ENCODE data around the gene CTR9. TPM values are rescaled to one million over a fixed set of nuclear protein-coding genes. Genes with fewer than 3 reads are reported as not detected.

Gene CTR9
- total RNA-seq, 2 donors from 2014 or later = 15.0 to 20.1 TPM

GRCh38 chr11:10771457-10771856 is 20.4 kb downstream of the CTR9 start:
- Histone ChIP-seq H3K27me3 (replicated peaks; ENCODE audit: insufficient read depth) (no peaks in the 10 kb centered on the region), H3K36me3 (peaks cover 52% of the 10 kb centered on the region), H3K4me1 (ENCODE audit: control insufficient read depth in 1 of 2, low read depth in 2 of 2) (no peaks in the 10 kb centered on the region), H3K9me3 (no peaks in the 10 kb centered on the region), H3K4me3 (no peak overlapping the region), H3K27ac (no peak overlapping the region)
- DNase-seq (ENCODE audit: low spot score) (no peak), ATAC-seq (ENCODE audit: insufficient number of reproducible peaks, low FRiP score, low read depth) (no peak)
- TF ChIP-seq, protein P1, sequence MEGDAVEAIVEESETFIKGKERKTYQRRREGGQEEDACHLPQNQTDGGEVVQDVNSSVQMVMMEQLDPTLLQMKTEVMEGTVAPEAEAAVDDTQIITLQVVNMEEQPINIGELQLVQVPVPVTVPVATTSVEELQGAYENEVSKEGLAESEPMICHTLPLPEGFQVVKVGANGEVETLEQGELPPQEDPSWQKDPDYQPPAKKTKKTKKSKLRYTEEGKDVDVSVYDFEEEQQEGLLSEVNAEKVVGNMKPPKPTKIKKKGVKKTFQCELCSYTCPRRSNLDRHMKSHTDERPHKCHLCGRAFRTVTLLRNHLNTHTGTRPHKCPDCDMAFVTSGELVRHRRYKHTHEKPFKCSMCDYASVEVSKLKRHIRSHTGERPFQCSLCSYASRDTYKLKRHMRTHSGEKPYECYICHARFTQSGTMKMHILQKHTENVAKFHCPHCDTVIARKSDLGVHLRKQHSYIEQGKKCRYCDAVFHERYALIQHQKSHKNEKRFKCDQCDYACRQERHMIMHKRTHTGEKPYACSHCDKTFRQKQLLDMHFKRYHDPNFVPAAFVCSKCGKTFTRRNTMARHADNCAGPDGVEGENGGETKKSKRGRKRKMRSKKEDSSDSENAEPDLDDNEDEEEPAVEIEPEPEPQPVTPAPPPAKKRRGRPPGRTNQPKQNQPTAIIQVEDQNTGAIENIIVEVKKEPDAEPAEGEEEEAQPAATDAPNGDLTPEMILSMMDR (IDR thresholded peaks at IDR 0.05) = no peak

GRCh38 chr11:10774811-10775210 is 23.8 kb downstream of the CTR9 start:
- DNase-seq (ENCODE audit: low spot score) (no peak), ATAC-seq (ENCODE audit: insufficient number of reproducible peaks, low FRiP score, low read depth) (no peak)
- peaks cover 61% of the 10 kb centered on the region for H3K36me3 ChIP-seq
- no peak overlapping the region for H3K4me3 ChIP-seq
- no peaks in the 10 kb centered on the region for H3K27me3 ChIP-seq (replicated peaks; ENCODE audit: insufficient read depth)
- no peaks in the 10 kb centered on the region for H3K4me1 ChIP-seq (ENCODE audit: control insufficient read depth in 1 of 2, low read depth in 2 of 2)
- H3K9me3 ChIP-seq = no peaks in the 10 kb centered on the region
- TF ChIP-seq, protein P1 (IDR thresholded peaks at IDR 0.05) = no peak
- H3K27ac ChIP-seq = no peak overlapping the region

- ATAC-seq (ENCODE audit: insufficient number of reproducible peaks, low FRiP score, low read depth) = no peak
- H3K9me3 ChIP-seq = no peaks in the 10 kb centered on the region
- TF ChIP-seq, protein P1 (IDR thresholded peaks at IDR 0.05) = no peak
- H3K36me3 ChIP-seq = peaks cover 43% of the 10 kb centered on the region
- no peak overlapping the region for H3K27ac ChIP-seq
- no peaks in the 10 kb centered on the region for H3K27me3 ChIP-seq (replicated peaks; ENCODE audit: insufficient read depth)
- DNase-seq (ENCODE audit: low spot score) = no peak
- H3K4me3 ChIP-seq = no peak overlapping the region
- no peaks in the 10 kb centered on the region for H3K4me1 ChIP-seq (ENCODE audit: control insufficient read depth in 1 of 2, low read depth in 2 of 2)
These were observed 26.3 kb downstream of the CTR9 start for GRCh38 chr11:10777393-10777793.

GRCh38 chr11:10777806-10778205 is 26.8 kb downstream of the CTR9 start:
- TF ChIP-seq, protein P1 (IDR thresholded peaks at IDR 0.05) = no peak
- H3K4me3 ChIP-seq = no peak overlapping the region
- H3K9me3 ChIP-seq = no peaks in the 10 kb centered on the region
- no peak overlapping the region for H3K27ac ChIP-seq
- DNase-seq (ENCODE audit: low spot score) (no peak), ATAC-seq (ENCODE audit: insufficient number of reproducible peaks, low FRiP score, low read depth) (no peak)
- H3K4me1 ChIP-seq (ENCODE audit: control insufficient read depth in 1 of 2, low read depth in 2 of 2) = no peaks in the 10 kb centered on the region
- H3K27me3 ChIP-seq (replicated peaks; ENCODE audit: insufficient read depth) = no peaks in the 10 kb centered on the region
- H3K36me3 ChIP-seq = peaks cover 39% of the 10 kb centered on the region

DNA sequence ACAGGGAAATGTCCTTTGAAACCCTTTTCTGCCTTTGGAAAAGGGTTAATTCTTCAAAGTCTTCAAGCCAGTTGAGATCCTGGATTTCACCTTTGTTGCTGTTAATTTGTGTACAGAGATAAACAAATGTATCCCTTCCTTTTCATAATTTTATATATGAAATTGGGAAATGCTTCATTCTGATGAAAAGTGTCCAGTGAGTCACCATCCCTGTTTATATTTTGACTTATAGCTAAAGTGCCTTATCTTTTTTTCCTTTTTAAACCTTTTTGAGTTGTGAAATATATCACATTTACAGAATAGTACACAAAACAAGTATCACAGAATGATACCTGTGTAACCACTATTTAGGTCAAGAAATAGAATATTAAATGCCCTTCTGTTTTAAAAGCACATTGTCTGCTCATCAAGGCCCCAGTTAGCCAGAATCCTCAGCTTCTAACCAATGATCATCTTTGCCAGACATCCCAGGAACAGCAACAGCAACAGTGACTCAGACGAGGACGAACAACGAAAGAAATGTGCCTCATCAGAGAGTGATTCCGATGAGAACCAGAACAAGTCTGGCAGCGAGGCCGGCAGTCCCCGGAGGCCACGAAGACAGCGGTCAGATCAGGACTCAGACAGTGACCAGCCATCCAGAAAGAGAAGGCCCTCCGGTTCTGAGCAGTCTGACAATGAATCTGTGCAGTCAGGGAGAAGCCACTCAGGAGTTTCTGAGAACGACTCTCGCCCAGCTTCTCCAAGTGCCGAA is 27.3 kb downstream of the CTR9 start:
- no peaks in the 10 kb centered on the region for H3K4me1 ChIP-seq (ENCODE audit: control insufficient read depth in 1 of 2, low read depth in 2 of 2)
- ATAC-seq (ENCODE audit: insufficient number of reproducible peaks, low FRiP score, low read depth) = no peak
- no peak overlapping the region for H3K4me3 ChIP-seq
- no peaks in the 10 kb centered on the region for H3K9me3 ChIP-seq
- DNase-seq (ENCODE audit: low spot score) = no peak
- peaks cover 33% of the 10 kb centered on the region for H3K36me3 ChIP-seq
- H3K27me3 ChIP-seq (replicated peaks; ENCODE audit: insufficient read depth) = no peaks in the 10 kb centered on the region
- TF ChIP-seq, protein P1 (IDR thresholded peaks at IDR 0.05) = no peak
- no peak overlapping the region for H3K27ac ChIP-seq

Data from thoracic aorta (tissue), 2 donors.